Inflammatory macrophage treated with lipopolysaccharide for 4 hours (primary cell): ENCODE measurements around the gene NMS.
"Not testable (repeated sequence)": the region's sequence is repeated elsewhere in the genome, so short reads cannot be mapped to it uniquely, and the experiment has no call there.

ENCODE experiments used
- DNase-seq: peaks from one replicate; pipeline ENCODE4 v3.0.0-alpha.2; 2020

Gene NMS, protein sequence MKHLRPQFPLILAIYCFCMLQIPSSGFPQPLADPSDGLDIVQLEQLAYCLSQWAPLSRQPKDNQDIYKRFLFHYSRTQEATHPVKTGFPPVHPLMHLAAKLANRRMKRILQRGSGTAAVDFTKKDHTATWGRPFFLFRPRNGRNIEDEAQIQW

DNA sequence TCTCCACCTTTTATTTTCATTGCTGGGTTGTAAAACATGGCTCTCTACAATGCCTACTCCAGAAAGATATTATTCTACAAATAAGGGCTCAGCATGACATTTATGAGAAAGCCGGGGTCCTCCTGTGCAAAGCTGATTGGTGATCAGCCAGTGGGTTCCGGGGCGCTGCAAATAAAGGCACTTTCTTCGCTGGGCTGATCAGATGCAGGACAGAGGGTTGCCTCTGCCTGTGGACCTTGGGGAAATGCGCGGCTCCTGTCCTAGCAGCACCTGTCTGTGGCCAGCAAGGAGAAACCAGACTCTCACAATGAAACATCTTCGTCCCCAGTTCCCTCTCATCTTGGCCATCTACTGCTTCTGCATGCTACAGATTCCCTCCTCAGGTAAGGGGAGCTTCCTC is at the start of gene NMS:
NMS (plus strand) TSS at position 301 of the 400 bp plus-strand sequence; CDS start at position 308, 7 bp downstream.
- no peak for DNase-seq

DNA sequence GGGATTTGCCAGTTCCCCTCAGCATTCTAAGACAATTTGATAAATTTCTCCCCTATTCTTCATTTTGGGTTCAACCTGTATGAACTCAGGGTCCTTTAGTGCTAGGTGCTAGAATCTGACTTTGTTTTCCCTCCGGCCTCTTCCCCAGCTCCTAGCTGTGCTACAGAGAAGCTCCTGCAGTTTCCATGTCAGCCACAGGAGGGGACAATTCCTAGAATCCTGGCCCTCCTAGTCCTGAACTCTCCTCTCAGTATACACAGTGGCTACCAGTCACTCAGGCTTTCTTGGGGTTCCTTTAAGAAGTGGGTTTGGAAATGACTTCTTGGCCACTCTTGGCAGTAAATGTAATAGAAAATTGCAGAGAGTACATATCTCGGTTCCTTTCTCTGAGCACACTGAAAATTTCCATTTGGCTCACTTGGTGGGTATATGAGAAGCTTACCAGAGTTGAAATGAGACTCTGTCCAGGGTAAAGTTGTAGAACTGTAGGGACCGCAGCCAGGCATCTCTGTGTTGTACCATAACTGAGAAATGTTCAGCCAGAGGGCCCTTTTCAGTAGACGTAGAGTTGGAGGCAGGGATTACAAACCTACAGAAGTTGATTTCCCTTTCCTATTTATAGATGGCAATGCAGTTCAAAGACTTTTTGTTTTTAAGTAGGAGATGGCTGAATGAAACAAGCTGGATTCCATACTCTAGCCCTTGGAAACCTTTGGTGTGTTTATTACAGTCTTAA is 47.8 kb upstream of the NMS start:
- peak; percentile 46 for DNase-seq

DNA sequence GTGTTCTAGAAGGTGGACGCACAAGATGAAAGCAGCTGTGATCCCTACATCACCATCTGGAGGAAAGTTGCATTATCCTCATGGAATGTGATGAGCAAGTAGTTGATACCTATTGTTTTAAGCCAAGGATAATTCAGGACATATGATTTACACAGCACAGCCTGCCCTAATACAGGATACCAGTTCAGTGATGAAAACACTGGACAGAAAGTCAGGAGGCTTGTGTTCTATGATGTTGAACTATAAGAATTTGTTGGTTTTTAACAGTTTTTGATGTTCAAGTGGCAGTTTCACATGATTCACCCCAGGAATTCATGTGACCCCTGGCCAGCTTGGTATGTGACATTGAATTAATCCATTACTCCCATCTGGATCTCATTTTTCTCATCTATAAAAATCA is 46.7 kb upstream of the NMS start:
- DNase-seq, result no peak

DNA sequence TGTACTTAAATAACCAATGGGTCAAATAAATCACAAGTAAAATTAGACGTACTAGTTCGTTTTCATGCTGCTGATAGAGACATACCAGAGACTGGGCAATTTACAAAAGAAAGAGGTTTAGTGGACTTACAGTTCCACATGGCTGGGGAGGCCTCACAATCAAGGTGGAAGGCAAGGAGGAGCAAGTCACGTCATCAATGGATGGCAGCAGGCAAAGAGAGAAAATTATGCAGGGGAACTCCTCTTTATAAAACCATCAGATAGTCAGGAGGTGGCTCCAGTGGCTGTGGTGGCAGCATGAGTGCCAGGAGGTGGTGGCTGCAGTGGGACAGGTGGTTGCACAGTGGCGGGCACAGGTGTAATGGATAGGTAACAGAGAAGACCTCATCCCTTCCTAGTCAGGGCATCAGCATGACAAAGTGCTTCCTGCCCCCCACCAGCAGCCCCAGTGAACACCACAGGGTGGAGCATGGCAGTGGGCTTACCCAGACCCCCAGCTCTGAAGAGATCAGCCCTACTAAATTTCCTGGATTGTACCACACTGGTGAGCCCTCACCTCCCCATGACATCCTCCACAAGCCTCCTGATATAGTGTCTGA is 45.9 kb upstream of the NMS start:
- no peak for DNase-seq

DNA sequence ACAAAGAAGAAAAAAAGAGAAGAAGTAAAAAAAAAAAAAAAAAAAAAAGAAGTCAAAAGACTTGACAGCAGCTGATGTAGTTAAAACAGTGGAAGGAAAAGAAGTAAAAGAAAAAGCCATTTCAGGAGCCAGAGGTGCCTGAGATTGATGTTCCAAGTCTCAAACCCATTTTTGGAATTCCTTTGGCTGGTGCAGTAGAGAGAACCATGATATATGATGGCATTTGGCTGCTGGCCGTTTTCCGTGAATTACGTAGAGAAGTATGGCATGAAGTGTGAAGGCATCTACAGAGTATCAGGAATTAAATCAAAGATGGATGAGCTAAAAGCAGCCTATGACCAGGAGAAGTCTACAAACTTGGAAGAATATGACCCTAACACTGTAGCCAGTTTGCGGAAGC is 45.2 kb upstream of the NMS start:
- no peak for DNase-seq

DNA sequence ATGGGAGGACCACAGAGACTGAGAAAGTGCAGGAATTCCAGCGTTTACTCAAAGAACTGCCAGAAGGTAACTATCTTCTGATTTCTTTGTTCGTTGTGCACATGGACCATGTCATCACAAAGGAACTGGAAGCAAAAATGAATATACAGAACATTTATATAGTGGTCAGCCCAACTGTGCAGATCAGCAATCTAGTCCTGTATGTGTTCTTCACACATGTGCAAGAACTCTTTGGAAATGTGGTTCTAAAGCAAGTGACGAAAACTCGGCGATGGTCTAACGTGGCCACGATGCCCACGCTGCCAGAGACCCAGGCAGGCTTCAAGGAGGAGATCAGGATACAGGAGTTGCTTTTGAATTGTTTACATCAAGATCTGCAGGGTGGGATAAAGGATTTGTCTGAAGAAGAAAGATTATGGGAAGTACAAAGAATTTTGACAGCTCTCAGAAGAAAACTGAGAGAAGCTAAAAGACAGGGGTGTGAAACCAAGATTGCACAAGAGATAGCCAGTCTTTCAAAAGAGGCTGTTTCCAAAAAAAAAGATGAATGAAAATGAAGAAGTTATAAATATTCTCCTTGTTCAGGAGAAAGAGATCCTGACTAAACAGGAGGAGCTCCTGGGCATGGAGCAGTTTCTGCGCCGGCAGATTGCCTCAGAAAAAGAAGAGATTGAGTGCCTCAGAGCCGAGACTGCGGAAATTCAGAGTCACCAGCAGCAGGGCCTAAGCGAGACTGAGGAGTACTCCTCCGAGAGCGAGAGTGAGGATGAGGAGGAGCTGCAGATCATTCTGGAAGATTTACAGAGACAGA is 44.5 kb upstream of the NMS start:
- peak; percentile 54 for DNase-seq

DNA sequence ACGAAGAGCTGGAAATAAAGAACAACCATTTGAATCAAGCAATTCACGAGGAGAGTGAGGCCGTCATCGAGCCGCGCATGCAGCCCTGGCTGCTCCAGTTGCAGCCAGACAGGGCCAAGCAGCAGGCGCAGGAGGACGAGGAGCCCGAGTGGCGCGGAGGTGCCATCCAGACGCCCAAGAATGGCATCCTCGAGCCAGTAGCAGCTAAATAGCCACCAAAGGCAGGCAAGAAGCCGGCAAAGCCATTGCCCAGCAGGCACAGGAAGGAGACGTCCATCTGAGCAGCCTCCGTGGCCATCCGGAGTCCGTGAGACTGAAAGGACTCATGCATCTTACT is 43.9 kb upstream of the NMS start:
- DNase-seq, result no peak

DNA sequence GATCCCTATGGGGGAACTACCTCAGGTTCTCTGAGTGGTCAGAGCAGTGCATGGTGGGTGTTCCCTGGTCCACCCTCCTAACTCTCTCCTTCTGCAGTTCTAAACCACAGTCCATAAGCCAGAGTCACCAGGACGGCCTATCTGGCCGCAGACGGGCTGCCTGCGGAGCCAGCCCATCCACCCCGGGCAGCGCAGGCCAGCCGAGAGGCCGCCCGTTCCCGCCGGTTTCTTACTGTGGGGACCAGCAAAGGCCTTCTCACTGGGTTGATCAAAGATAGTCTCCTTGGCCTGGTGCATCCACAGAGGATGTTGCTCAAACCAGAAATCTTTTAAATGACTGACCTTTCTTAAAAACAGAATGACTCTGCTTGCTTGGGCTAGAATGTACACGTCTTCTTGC is 43.2 kb upstream of the NMS start:
- no peak for DNase-seq

DNA sequence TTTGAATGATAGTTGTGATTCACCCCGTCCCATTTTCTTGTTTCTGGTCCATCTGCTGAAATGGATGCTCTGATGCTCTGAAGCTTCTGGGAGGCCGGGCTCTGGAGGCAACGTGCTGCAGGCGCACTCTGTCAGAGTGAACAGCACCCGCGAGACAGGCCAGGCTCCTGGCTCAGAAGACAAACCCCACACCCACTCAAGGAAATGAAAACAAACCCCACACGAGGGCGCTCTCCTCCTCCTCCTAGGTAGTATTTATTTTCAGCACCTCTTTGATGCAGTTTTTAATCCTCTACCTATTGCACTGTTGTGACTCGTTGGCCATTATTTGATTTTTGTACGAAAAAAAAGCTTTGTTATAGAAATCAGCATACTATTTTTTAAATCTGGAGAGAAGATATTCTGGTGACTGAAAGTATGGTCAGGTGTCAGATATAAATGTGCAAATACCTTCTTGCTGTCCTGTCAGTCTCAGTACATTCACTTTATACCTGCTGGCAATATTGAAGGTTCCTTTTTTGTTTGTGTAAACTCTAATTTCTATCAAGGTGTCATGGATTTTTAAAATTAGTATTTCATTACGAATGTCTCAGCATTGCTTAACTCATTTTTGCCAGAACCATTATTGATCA is 42.5 kb upstream of the NMS start:
- DNase-seq, result peak; percentile 63

DNA sequence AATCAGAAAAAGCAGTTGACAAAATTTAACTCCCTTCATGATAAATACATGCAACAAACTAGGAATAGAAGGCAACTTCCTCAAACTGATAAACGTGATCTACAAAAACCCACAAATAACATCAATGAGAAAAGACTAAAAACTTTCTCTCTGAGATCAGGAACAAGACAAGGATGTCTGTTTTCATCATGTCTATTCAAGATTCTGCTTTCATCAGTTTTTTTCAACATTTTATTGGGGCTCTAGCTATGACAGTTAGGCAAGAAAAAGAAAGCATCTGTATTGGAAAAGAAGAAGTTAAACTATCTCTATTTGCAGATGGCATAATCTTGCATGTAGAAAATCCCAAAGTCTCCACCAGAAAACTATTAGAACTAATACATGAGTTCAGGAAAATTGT is 40.6 kb upstream of the NMS start:
- no peak for DNase-seq

DNA sequence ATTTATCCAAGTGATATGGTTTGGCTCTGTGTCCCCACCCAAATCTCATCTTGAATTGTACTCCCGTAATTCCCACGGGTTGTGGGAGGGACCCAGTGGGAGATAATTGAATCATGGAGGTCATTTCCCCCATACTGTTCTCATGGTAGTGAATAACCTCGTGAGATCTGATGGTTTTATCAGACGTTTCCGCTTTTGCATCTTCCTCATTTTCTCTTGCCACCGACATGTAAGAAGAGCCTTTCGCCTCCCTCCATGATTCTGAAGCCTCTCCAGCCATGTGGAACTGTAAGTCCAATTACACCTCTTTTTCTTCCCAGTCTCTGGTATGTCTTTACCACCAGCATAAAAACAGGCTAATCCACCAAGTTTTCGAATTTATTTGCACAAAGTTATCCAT is 32.5 kb upstream of the NMS start:
- no peak for DNase-seq

DNA sequence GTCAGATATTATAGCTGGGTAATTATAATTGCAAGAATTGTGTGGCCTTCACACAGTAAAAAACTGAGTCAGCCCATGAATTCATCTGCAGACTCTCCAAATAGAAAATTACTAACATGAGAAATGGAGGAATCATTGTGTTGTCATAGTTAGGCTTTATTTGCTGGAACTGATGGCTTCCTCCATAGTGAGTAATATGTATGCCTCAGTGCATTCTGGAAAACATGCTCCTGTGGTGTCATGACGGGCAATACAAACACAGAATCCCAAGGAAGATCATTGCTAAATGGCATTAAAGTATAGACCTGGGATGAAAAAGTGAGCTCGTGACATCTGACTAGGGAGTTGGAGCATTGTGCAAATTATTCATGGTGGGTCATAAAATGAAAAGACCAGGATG is 23.6 kb upstream of the NMS start:
- no peak for DNase-seq

DNA sequence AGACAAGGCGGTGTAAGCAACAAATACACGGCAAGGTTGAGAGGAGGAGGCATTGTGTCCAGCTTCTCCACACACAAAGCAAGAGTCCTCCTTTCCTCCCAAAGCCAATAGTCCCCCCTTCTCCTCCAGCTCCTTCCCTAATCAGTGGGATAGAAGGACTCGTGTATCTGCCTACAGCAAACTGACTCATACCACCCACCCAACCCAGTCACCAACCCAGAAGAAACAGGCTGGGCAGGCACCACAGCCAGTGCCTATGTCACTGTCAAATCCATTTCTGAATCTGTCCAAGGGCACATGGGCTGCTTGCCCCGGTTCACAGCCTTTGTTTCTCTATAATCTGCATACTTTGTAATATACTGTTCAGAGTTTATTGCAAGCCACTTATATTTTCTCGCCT is 19.2 kb upstream of the NMS start:
- peak; percentile 20 for DNase-seq

DNA sequence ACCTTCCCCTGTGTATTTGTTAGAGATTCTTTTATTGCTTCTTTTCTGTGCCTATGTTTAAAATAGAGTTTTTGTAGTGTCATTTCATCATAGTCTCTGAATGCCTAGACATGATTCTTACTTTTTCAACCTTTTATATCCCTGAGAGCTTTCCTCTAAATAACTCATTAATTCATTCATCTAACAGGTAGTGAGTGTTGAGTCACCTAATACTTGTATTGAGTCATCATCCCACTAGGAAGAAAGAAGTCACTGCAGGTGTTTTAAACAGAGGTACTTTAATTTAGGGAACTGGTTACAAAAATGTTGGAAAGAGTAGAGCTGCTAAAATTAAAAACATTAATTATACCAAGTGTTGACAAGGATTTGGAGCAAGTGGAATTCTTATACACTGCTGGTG is 18.5 kb upstream of the NMS start:
- no peak for DNase-seq

DNA sequence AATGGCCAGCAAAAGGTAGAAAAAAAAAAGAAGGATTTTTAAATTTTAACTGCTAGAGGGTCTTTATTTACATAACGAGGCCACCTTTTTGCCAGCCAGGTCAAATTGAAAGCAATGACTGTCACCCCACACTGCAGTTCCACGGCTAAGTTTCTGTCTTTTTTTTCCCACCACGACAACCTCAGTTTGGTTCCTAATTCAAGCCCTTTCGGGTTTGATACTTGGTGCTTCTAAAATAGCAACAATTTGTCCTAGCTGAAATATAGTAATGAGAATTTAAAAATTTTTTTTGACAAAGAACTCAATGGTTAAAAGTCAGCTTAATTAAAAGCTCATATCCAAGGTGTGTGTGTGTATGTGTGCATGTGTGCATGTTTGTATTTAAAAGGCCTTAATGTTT is 16.4 kb upstream of the NMS start:
- no peak for DNase-seq

DNA sequence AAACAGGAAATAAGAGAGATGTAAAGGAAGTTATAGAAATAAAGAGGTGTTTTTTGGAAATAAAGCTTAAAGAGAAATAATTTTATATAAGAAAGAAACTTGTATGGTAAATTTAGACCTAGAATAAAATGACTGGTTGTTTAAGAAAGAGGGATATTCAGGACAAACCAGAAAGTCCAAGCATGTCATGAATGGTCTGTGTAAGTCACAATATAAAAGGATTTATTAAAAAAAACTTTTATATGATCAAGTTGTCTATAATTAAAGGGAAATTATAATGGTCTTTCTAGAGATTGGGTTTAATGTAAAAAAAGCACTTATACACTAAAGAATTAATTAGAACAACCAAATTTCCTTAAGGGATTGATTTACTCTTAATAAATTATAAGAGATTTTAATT is 13.9 kb upstream of the NMS start:
- DNase-seq, result not testable (repeated sequence)

DNA sequence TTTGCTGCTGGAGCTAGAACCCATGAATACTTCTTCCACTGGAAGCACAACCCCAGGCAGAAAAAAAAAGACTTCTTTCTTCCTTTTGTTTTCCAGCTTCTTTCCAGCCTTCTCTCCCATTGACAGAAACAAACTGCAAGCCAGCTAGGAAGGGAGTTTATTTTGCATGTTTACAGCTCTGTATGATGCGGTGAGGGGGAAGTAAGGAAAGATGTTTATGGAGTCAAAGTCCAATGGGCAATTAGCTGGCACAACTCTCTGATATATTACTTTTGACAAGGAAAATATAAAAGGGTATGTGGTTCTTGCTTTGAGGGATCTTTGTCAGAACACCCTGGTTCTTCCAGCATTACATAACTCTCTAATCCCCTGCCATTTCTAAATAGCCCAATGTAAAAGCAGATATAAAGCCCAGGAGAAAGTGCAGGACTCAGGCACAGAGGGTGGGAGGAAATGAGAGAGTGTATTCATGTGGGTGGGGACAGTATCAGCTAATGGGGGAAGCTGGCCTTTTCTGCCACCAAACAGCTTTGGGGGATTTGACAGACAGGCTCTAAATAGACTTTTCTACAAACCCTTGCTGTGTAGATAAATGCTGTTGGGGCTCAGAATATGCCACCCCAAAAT is 9.3 kb upstream of the NMS start:
- peak; percentile 27 for DNase-seq

DNA sequence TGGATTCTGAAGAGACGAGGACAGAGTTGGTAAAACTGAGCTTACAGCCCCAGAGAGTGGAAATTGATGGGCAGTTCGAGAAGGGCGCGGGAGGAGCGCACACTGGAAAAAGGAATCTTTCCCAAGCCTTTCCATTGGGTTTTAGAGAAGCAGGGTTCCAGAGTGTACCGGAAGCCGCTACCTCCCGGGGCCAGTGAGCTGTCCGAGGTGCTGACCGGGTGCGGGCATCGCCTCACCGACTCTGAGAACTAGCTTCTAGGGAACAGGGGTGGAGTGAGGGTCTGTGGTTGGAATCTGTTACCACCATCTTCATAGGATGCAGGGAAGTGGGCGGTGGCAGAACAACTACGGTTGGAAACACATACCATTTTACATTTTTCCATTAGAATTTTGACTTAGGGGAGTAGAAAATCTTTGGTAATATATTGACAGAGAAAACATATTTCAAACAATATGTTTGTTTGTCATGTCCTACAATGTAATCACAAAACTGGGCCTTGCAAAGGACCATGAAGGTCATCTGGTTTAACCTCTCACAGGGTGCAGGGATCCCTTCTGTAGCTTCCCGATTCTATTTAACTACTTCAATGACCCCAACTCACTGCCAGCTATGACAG is 724 bp downstream of the NMS start:
- DNase-seq, result no peak

DNA sequence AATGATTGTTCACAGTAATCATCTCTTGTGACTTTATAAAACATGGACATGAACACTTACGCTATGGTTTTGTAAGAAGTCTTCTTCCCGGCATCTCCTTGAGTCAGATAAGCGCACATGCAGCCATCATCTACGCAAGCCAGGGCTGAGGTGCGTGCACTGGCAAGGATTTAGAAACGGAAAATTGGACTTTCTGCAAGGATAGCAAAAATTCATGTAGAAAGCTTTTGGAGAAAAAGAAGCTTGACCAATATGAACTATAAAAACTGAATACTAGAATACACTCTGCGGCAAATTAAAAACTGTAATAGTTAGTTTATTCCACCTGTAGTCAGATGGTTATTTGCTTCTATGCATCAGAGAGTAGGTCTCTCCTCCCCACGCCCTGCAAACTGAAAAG is 6.3 kb downstream of the NMS start:
- DNase-seq, result no peak

DNA sequence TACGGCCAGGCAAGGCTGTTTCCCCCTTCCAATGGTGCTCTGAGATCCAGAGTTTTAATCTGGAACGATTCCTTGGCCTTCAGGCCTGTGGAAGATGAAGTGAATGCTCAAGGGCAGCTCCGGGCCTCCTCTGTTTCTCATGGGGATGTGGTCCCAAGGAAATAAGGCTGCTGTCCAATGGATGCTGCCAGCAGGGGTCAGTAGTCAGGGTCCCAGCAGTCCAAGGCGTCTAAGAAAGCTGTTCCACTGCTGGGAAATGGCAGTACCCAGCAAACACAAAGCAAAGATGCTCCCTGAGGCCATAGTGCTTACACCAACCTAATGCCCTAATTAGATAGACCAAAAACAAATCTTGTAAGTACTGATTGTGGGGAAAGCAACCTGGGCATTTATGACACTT is 12.5 kb downstream of the NMS start:
- no peak for DNase-seq

DNA sequence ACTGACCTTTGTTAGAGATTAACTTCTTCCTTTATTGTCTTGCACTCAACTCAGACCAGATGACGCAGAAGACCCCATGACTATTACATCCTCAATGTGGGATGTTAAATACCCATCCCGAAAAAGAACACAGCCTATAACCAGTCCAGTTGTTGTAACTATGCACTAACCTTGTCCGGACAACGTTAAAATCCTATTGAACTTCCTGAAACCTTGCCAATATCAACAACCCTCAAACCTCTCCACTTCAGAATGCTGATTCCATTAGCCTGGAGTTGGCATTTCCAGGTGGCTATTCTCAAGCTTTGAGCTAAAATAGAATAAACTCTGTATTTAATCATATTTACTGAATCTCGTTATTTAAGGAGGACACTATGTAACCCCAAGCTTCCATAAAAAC is 13.6 kb downstream of the NMS start:
- DNase-seq, result no peak

DNA sequence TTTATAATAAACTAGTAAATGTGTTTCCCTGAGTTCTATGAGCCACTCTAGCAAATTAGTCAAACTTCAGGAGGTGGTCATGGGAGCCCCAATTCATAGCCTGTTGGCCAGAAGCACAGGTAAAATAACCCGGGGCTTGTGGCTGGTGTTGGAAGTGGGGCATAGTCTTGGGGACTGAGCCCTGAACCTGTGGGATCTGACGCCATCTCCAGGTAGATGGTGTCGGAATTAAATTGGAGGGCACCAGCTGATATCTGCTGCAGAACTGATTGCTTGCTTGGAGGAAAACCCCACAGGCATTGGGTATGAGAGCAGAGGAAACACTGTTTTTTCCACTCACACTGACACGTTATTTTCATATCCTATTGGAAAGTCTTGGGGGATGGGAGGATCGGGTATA is 14.1 kb downstream of the NMS start:
- no peak for DNase-seq

DNA sequence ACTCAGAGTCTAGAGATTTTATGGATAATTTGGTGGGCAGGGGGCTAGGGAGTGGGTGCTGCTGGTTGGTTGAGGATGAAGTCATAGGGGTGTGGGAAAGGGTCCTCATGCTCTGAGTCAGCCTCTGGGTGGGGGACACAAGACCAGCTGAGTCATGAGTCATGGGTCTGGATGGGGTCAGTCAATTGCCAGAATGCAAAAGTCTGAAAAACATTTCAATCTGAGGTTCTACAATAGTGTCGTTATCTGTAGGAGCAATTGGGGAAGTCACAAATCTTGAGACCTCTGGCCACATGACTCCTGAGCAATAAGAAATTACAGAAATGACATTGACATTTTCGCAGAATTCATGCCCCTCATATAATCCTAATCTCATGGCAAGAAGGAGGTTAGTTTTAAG is 15.1 kb downstream of the NMS start:
- DNase-seq, result peak; percentile 39
